KG1 (cell line): ENCODE data around the gene TCF12.

Source experiments
- DNase-seq: peaks from one replicate; lab custom pipeline; 2025; lab: John Stamatoyannopoulos, UW

Gene TCF12

DNA sequence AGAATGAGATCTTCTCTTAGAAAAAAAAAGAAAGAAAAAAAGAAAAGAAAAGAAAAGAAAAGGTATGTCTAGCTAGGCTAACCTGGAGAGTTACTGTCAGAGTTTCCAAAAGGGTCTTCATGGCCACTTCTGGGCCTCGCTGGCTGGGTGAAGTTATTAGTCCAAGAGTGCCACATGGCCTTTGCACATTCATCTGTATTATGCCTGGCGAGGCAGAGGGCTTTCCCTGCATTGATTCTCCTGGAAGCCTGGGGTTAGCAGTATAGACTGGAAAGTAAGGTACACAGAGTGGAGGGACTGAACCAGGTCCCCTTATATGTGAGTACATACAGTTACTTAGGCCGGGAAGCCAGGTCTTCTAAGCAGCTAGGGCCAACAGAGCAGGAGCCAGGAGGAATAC lies 403.0 kb downstream of the TCF12 start:
- no peak for DNase-seq

DNA sequence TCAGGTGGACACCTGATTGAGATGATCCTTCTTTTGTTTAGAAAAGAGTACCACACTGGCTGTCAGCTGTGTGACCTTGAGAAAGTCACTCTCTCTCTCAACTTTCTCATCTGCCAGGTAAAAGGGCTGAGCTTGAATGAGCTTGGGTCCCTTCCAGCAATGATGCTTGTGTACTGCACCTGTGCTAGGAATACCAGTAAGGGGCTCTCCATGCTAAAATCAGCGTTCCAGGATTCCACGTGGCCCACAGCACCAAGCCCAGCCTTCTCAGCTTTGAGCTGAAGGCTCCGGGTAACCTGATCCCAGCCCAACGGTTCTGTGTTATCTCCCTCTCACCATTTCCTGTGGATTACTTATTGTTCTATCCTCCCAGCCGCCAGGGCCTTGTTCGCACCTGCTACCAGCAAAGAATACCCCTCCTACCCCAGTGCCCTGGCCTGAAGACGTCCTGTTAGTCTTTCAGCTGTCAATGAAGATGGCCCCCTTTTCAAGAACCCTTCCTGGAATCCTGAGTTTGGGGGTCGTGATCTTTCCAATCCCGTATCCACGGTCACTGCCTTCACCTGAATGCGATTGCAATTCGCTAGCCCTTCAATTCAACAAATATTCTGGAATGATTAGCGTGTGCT lies 403.6 kb downstream of the TCF12 start:
- no peak for DNase-seq

DNA sequence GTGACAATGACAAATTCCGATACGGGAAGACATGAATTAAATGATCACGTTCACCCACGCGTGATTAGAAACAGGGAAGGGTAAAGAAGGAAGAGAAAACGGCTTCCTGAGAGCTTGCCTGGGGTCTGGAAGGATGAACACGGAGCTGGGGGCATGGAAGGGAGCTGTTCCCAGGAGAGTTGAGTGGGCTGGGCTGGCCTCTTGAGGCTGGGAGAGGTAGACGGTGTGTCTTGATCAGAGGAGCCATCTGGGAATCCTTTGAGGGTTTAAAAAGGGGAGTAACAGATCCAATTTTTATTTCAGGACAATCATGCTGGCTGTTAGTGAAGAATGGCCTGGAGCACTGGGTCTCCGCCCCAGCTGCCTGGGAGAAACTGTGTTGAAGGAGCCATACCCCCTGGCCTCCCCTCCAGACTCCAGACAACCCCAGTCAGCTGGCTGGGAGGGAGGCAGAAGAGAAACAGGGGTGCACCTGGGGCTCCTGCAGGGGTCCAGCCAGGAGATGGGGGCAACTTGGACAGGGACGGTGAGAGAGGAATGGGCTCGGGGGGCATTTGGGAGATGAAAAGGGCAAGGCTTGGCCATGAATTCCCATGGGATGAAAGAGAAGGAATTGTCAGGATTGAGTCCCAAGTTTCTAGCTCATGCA lies 404.3 kb downstream of the TCF12 start:
- no peak for DNase-seq

DNA sequence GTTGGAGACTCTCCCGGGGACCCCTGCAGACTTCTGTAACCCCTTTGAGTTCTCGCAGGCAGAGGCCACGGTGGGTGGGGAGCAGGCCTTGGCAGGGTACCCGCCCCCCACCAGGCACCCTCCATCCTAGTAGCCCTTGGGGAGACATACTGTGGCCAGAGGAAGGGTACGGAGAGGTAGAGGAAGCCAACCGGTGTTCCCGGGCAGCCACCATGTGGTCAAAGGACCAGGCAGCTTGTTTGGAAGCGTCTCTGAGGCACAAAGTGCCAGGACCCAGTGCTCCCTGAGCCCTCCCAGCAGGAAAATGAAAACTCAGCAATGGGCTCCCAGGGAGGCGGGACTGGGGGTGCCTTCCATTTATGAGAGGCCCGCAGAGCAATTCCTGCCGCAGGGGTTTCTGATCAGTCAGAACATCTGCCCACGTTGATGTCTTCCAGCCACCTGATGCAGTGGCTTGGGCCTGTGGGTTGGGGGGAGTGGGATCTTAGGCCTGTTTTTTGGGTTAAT lies 404.9 kb downstream of the TCF12 start:
- no peak for DNase-seq

DNA sequence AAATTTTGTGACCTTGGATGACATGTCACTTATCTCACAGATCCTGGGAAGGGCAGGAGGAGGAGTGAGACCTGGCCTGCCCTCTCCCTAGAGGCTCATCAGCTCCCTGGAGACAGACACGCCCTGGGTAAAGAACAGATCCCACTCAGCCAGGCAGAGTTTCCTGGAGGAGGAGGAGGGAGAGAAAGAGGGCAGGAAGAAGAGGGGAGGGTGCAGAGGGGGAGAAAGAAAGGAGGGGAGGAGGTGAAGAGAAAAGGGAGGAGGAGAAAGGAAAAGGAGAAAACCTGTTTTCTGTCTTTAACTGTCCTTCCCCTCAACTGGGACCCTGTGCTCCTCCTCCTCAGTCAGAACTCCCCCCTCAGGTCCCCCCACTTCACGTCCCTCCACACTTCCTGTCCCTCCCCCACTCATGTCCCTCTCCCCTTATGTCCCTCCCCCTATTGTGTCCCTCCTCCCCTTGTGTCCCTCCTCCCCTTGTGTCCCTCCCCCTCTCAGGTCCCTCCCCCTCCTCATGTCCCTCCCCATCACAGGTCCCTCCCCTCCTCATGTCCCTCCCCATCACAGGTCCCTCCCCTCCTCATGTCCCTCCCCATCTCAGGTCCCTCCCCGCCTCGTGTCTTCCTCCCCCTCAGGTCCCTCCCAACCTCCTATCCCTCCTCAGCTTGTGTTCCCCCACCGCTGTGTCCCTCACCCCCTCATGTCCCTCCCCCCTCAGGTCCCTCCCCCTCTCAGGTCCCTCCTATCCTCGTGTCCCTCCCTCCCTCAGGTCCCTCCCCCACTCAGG lies 405.6 kb downstream of the TCF12 start:
- DNase-seq: no peak

DNA sequence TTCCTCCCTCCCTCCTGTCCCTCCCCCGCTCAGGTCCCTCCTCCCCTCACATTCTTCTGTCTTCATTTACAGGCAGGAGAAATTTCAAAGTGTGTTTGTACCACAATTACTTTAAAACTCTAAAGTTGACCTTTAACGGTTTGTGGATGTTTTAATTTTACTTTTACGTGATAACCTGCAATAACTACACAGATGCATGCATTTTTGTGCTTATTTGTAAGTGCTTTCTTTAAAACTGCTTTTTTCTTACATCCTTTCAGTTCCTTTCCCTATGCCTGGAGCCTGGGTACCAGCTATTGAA lies 406.1 kb downstream of the TCF12 start:
- no peak for DNase-seq

DNA sequence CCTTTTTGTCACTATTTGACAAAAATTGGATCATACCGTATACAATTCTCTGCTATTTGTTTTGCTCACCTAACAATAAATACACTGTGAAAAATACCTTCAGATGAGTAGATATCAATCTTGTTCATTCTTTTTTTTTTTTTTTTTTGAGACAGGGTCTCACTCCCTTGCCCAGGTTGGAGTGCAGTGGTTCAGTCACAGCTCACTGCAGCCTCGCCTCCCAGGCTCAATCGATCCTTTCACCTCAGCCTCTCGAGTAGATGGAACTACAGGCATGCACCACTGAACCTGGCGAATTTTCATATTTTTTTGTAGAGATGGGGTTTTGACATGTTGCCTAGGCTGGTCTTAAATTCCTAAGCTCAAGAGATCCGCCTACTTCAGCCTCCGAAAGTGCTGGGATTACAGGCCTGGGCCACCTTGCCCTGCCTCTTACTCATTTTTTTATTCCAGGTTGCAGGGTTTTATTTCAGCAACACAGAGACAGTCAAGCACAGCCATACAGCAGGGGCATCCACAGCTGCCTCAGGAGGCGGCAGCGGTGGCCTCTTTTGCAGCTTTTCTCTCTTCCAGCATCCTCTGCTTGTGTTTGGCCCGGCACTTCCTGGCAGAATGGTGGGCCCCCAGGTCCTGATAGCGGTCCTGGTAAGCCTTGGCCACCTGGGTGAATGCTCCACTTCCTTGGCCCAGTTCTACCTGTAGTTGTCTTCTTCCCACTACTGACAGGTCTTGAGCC lies 406.7 kb downstream of the TCF12 start:
- no peak for DNase-seq

DNA sequence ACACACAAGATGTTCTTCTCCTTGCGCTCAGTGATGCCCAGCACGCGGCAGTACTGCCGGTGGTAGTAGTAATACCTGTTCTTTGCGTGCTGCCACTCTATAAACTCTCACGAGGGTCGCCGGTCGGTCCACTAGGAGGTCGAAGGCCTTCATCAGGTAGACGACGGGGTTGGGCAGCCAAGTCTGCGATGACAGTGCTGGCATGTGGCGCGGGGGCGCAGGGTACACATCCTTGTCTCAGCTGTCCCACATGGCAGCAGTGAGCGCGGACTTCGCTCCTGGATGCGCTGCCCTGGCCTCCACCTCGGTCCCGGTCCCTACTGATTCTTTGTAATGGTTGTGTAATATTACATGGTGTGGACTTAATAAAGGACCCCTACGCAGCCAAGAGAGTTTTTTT lies 407.8 kb downstream of the TCF12 start:
- no peak for DNase-seq

DNA sequence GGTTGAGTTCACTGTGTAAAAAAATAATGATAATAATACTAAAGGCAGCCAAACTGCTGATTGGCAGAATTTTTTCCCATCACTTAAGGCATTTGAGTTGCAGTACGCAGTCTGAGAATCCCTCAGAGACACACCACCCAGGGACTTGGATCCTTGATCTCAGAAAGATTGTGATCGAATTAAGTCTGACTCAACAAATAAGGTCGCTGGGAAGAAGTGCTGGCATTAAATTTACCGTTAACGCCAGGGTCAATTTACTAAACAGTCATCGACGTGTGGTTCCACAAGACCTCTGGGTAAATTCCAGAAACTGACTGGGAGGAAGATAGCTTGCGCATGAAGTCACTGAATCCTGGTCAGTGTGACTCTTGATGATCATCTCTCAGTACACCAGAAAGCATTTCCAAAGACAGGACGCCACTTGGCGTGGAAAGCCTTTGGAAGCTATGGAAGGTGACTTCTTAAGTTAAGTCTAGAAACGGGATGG lies 409.6 kb downstream of the TCF12 start:
- no peak for DNase-seq

DNA sequence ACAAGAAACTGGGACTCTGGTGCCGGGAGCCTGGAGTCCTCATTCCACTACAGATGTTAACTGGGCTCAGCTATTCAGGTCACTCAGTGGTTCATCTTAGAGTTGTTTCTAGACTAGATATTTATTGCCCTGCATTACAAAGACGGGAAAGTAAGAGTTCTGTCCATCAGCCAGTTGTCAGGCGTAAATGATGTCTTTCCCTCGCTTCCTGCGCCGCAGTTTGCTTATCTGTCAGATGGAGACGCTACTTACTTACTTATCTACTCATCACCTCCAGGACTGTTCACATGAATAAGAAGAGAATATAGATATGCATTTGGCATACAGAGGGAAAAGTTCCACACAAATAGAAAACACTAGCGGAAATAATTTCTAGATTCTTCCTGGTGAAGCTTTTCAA lies 410.0 kb downstream of the TCF12 start:
- no peak for DNase-seq

DNA sequence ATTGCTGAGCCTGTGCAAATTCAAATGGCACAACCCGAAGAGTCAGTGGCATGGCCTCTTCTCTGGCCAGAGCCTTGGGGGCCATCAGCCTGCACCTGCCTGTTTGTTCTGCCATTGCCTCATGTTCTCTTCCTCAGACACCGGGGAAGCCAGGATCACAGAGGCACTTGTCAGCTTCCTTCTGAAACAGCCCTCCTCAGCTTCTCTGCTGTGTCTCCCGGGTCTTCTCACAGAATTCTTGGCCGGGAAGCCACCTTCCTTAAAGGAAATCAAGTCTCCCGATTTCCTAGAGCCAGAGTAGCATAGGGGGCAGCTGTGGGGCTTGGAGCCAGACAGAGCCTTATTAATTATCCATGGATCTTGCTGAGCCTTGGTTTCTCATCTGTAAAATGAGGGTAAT lies 410.5 kb downstream of the TCF12 start:
- no peak for DNase-seq

DNA sequence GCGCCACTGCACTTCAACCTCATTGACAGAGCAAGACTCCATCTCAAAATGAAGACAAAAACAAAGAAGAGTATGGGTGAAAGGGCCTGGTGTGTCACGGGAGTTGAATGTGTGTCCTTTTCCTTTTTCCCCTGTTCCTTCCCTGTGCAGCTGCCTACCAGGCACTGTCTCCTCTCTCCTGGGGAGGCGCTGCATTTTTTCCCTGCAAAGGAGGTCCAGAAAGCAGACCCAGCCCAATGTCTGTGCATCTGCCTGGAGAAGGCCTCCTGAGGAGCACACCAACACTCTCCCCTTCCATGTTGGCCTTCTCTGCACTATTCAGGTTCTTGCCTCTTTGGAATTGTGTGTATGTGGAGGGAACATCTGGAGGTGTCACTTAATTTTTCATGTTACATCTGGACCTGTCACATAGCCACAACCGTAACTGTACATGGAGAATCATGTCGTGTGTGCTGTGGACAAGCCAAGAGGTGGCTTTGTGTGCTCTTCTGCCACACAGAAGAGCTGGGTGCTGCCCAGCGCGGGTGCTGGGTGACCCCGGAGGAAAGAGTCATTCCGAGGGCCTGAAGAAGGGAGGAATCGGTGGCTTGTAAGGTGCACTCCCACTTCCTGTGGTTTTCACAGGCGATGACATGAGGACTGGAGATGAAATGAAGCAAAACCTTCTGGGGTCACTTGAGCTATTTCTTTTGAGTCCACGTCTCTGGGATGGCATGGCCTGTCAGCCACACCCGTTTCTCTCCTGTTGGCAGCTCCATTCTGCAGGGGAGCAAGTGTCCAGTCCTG lies 411.3 kb downstream of the TCF12 start:
- no peak for DNase-seq

DNA sequence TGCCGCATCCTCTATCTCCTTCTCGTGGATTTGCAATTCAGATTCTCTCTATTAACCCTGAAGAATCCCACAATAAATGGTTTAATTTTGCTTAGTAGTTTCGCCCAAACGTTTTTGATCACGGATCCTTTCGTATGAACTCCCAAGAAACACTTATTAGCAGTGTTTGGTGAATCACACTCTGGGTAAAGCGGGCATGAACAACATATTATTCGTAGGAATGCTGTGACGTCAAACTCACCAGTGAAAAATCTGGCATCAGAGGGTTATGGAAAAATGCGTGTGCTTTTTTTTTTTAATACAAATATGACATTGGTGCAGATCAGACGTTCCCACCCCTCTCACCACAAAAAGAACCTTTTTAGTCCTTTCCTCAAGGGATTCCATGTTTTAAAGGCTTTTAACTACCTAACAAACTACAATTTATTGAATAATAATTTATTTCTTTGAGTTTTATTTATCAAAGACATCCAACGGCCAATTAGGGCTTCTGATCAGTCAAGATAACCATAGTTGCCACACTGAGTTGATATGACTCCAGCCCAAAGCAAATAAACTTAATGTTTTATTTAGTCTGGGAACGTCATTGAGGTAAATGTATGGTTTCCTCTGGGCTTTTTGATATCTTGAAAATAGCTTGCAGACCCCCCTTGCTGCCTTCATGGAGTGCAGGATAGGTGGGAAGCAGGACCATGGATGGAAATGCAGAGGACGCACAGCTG lies 412.3 kb downstream of the TCF12 start:
- DNase-seq: no peak

DNA sequence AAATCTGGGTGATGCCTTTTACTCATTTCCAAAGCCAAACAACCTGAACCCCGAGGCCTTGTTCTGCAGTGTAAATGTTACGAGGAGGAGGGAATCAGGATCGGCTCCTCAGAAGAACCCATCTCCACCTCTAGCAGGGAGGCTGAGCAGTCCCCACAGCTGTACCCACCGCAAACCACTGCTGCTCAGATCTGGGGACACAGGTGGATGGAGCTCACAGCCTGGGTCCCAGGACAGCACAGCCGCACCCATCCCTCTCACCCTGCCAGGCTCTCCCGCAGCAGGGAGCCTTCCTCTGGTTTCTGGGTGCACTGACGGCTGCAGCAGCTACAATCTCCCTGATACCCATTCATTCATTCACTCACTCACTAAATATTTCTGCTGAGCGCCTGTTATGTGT lies 413.9 kb downstream of the TCF12 start:
- no peak for DNase-seq

DNA sequence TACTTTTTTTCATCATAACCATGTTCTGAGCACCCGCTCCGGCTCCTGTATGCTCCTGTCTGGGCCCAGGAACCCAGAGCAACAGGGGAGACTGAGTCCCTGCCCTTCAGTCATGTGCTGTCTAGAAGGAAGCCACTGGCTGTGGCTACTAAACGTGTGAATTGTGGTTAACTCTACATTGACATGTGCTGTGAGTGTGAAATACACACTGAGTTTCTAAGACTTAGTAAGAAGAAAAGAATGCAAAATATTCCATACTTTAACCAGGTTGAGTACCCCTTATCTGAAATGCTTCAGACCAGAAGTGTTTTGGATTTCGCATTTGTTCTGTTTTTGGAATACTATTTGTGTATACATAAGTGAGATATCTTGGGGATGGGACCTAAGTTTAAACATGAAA lies 415.0 kb downstream of the TCF12 start:
- no peak for DNase-seq

DNA sequence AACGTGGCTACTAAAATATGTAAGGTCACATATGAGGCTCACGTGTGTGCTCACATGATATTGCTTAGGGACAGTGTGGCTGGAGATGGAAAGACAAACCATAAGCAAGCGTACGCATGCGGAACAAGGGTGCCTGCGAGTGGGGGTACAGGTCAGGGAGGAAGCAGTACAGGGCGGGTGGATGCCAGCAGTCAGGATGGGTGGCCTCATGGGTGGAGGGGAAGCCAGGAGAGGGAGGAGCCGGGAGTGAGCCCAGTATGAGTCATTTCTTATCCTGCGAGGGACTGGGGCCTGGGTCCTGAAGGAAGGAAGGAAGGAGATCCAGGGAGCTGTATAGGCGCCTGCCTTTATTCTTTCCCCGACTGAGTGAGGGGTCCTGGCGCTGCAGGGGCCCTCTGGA lies 415.8 kb downstream of the TCF12 start:
- DNase-seq: no peak

DNA sequence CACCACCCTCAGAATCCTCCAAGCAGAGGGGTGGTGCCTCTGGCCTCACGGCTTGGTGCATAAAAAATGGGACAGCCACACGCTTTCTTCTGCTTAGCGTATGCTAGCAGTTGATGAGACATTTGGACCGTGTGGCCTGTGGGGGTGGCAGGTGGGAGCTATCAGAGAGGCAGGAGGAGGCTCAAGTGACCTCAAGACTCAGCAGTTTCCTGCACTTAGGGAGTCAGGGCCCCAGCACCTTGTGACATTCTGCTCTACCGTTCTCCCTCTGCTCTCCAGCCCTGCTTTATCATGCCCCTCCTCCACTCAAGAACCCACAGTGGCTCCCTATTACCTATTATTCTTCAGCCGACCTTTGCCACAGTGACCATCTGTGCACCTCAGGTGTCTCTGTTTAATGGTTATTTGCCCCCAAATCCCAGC lies 416.9 kb downstream of the TCF12 start:
- DNase-seq: no peak

DNA sequence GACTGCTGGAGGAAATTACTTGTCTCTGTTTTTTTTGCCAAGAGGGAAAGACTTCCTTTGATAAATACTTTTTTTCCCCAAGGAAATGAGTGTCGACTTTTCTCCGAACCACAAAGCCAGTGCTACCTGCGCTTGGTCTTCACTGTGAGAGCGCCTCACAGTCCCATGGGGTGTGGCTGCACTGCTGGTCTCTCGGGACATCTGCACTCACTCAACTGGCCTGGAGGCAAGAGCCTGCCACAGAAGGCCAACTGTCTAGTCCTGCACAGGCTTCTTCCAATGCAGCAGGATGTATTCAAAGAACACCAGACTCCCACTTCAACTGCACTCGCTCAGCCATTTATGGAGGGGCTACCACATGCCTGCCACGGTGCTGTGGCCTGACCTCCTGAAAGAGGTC lies 417.3 kb downstream of the TCF12 start:
- DNase-seq: no peak

DNA sequence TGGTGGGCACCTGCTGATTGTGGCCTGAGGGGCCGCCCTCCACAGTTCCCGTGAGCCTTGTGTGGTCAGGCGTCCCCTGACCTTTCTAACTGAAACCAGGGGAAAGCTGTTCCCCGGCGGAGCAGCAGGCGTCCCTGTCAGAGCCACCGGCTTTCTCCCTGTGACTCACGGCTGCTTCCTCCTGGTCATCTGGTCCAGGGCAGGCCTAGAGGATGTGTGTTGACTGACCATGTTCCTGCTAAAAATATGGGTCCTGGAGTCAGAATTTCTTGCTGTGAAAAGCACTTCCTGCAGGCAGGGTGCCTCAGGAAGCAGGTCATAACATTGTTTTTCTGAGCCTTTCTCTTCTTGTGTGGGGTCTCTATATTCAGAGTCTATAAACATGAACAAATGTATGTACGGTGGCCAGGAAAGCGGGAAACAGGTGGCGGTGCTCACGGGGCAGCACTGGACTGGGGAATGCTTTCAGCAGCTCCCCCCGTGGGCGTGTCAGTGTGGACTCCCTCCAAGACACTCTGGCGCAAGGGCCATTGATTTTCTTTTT lies 419.5 kb downstream of the TCF12 start:
- no peak for DNase-seq

DNA sequence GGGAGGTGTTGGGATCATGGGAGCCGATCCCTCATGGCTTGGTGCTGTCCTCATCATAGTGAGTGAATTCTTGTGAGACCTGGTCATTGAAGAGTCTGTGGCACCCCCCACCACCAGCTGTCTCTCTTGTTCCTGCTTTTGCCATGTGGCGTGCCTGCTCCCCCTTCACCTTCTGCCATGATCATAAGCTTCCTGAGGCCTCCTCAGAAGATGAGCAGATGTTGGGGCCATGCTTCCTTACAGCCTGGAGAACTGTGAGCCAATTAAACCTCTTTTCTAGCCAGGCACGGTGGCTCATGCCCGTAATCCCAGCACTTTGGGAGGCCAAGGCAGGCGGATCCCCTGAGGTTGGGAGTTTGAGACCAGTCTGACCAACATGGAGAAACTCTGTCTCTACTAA lies 420.9 kb downstream of the TCF12 start:
- DNase-seq: no peak
